ENCODE measurements around the gene IFT57. TPM values are rescaled to one million over a fixed set of nuclear protein-coding genes. Genes with fewer than 3 reads are reported as not detected.

IFT57 gene
- total RNA-seq, 2 donors from 2014 or later: 19.6 to 23.0 TPM

- Mint-ChIP-seq H3K9me3 (peaks cover 0 to 2% of the 10 kb centered on the region in 2 donors), H3K4me1 (ENCODE audit: low read depth) (peaks cover 19% of the 10 kb centered on the region), H3K36me3 (ENCODE audit: insufficient read depth in 2 of 2) (peaks cover 9 to 13% of the 10 kb centered on the region in 2 donors), H3K27me3 (ENCODE audit: low read depth) (no peaks in the 10 kb centered on the region), H3K27ac (no peak overlapping the region), H3K4me3 (no peak overlapping the region)
- no peak for ATAC-seq (replicated peaks in 1 of 2)
- DNase-seq: no peak
Measured at GRCh38 chr3:108150200-108150599, 72.0 kb downstream of the IFT57 start.

- H3K27ac Mint-ChIP-seq: no peak overlapping the region
- ATAC-seq (replicated peaks in 1 of 2): no peak
- H3K9me3 Mint-ChIP-seq: peaks cover 0 to 2% of the 10 kb centered on the region in 2 donors
- H3K4me1 Mint-ChIP-seq (ENCODE audit: low read depth): peaks cover 12% of the 10 kb centered on the region
- no peak for DNase-seq
- H3K36me3 Mint-ChIP-seq (ENCODE audit: insufficient read depth in 2 of 2): peaks cover 9 to 31% of the 10 kb centered on the region in 2 donors
- no peaks in the 10 kb centered on the region for H3K27me3 Mint-ChIP-seq (ENCODE audit: low read depth)
- no peak overlapping the region for H3K4me3 Mint-ChIP-seq
Measured at GRCh38 chr3:108146139-108146538, 76.1 kb downstream of the IFT57 start.

- ATAC-seq (replicated peaks in 1 of 2): no peak
- Mint-ChIP-seq H3K4me1 (ENCODE audit: low read depth) (peaks cover 12% of the 10 kb centered on the region), H3K4me3 (no peak overlapping the region), H3K36me3 (ENCODE audit: insufficient read depth in 2 of 2) (peaks cover 12 to 35% of the 10 kb centered on the region in 2 donors), H3K9me3 (peaks cover 0 to 2% of the 10 kb centered on the region in 2 donors), H3K27me3 (ENCODE audit: low read depth) (no peaks in the 10 kb centered on the region), H3K27ac (no peak overlapping the region)
- no peak for DNase-seq
Measured at GRCh38 chr3:108145578-108145977, 76.6 kb downstream of the IFT57 start.

- DNase-seq (no peak), ATAC-seq (replicated peaks in 1 of 2) (no peak)
- H3K36me3 Mint-ChIP-seq (ENCODE audit: insufficient read depth in 2 of 2): peaks cover 18 to 51% of the 10 kb centered on the region in 2 donors
- H3K27ac Mint-ChIP-seq: peak overlapping the region; percentile 33
- H3K9me3 Mint-ChIP-seq: no peaks in the 10 kb centered on the region
- peaks cover 45% of the 10 kb centered on the region for H3K4me1 Mint-ChIP-seq (ENCODE audit: low read depth)
- H3K27me3 Mint-ChIP-seq (ENCODE audit: low read depth): no peaks in the 10 kb centered on the region
- H3K4me3 Mint-ChIP-seq: no peak overlapping the region
Measured at GRCh38 chr3:108137460-108137814, 84.8 kb downstream of the IFT57 start.

GRCh38 chr3:108136561-108137459, 85.4 kb downstream of the IFT57 start:
- H3K36me3 Mint-ChIP-seq (ENCODE audit: insufficient read depth in 2 of 2): peaks cover 18 to 51% of the 10 kb centered on the region in 2 donors
- H3K27me3 Mint-ChIP-seq (ENCODE audit: low read depth): no peaks in the 10 kb centered on the region
- H3K27ac Mint-ChIP-seq: no peak overlapping the region
- H3K4me3 Mint-ChIP-seq: no peak overlapping the region
- no peak for ATAC-seq (replicated peaks in 1 of 2)
- no peak for DNase-seq
- peaks cover 51% of the 10 kb centered on the region for H3K4me1 Mint-ChIP-seq (ENCODE audit: low read depth)
- H3K9me3 Mint-ChIP-seq: no peaks in the 10 kb centered on the region

GRCh38 chr3:108134555-108134880, 87.7 kb downstream of the IFT57 start:
- H3K27ac Mint-ChIP-seq: peak overlapping the region; percentile 98
- peaks cover 74% of the 10 kb centered on the region for H3K4me1 Mint-ChIP-seq (ENCODE audit: low read depth)
- peak; percentile 47 to 51 for ATAC-seq (replicated peaks in 1 of 2)
- H3K36me3 Mint-ChIP-seq (ENCODE audit: insufficient read depth in 2 of 2): peaks cover 18 to 49% of the 10 kb centered on the region in 2 donors
- peak overlapping the region; percentile 57 to 87 for H3K4me3 Mint-ChIP-seq
- no peaks in the 10 kb centered on the region for H3K9me3 Mint-ChIP-seq
- no peak for DNase-seq
- H3K27me3 Mint-ChIP-seq (ENCODE audit: low read depth): no peaks in the 10 kb centered on the region

- Mint-ChIP-seq H3K36me3 (ENCODE audit: insufficient read depth in 2 of 2) (peaks cover 18 to 49% of the 10 kb centered on the region in 2 donors), H3K4me1 (ENCODE audit: low read depth) (peaks cover 79% of the 10 kb centered on the region), H3K27me3 (ENCODE audit: low read depth) (no peaks in the 10 kb centered on the region), H3K9me3 (no peaks in the 10 kb centered on the region), H3K4me3 (peak overlapping the region; percentile 57 to 87), H3K27ac (peak overlapping the region; percentile 98)
- ATAC-seq (replicated peaks in 1 of 2) (peak; percentile 39 to 43), DNase-seq (no peak)
Measured at GRCh38 chr3:108133858-108134554, 88.2 kb downstream of the IFT57 start.

- H3K4me1 Mint-ChIP-seq (ENCODE audit: low read depth): peaks cover 89% of the 10 kb centered on the region
- no peak for ATAC-seq (replicated peaks in 1 of 2)
- peaks cover 24 to 52% of the 10 kb centered on the region in 2 donors for H3K36me3 Mint-ChIP-seq (ENCODE audit: insufficient read depth in 2 of 2)
- peak overlapping the region; percentile 57 to 87 for H3K4me3 Mint-ChIP-seq
- no peaks in the 10 kb centered on the region for H3K27me3 Mint-ChIP-seq (ENCODE audit: low read depth)
- peaks cover 3 to 4% of the 10 kb centered on the region in 2 donors for H3K9me3 Mint-ChIP-seq
- DNase-seq: no peak
- peak overlapping the region; percentile 98 for H3K27ac Mint-ChIP-seq
Measured at GRCh38 chr3:108133048-108133369, 89.2 kb downstream of the IFT57 start.

- DNase-seq (no peak), ATAC-seq (replicated peaks in 1 of 2) (no peak)
- Mint-ChIP-seq H3K27me3 (ENCODE audit: low read depth) (no peaks in the 10 kb centered on the region), H3K27ac (peak overlapping the region; percentile 98), H3K4me1 (ENCODE audit: low read depth) (peaks cover 93% of the 10 kb centered on the region), H3K36me3 (ENCODE audit: insufficient read depth in 2 of 2) (peaks cover 24 to 47% of the 10 kb centered on the region in 2 donors), H3K4me3 (peak overlapping the region; percentile 57 to 87), H3K9me3 (peaks cover 3 to 4% of the 10 kb centered on the region in 2 donors)
Measured at GRCh38 chr3:108131475-108132134, 90.6 kb downstream of the IFT57 start.

- H3K4me1 Mint-ChIP-seq (ENCODE audit: low read depth): peaks cover 90% of the 10 kb centered on the region
- H3K9me3 Mint-ChIP-seq: peaks cover 3 to 4% of the 10 kb centered on the region in 2 donors
- no peaks in the 10 kb centered on the region for H3K27me3 Mint-ChIP-seq (ENCODE audit: low read depth)
- ATAC-seq (replicated peaks in 1 of 2): peak; percentile 29 to 35
- H3K4me3 Mint-ChIP-seq: peak overlapping the region; percentile 57 to 87
- no peak for DNase-seq
- H3K27ac Mint-ChIP-seq: peak overlapping the region; percentile 98
- H3K36me3 Mint-ChIP-seq (ENCODE audit: insufficient read depth in 2 of 2): peaks cover 27 to 42% of the 10 kb centered on the region in 2 donors
Measured at GRCh38 chr3:108130701-108131474, 91.3 kb downstream of the IFT57 start.

- Mint-ChIP-seq H3K9me3 (peaks cover 3 to 4% of the 10 kb centered on the region in 2 donors), H3K27me3 (ENCODE audit: low read depth) (no peaks in the 10 kb centered on the region), H3K4me3 (peak overlapping the region; percentile 57 to 87), H3K27ac (peak overlapping the region; percentile 98), H3K4me1 (ENCODE audit: low read depth) (peaks cover 90% of the 10 kb centered on the region), H3K36me3 (ENCODE audit: insufficient read depth in 2 of 2) (peaks cover 27 to 42% of the 10 kb centered on the region in 2 donors)
- no peak for DNase-seq
- no peak for ATAC-seq (replicated peaks in 1 of 2)
Measured at GRCh38 chr3:108130236-108130635, 92.0 kb downstream of the IFT57 start.

GRCh38 chr3:108127301-108127988, 94.8 kb downstream of the IFT57 start:
- Mint-ChIP-seq H3K27ac (peak overlapping the region; percentile 98), H3K9me3 (peaks cover 3 to 4% of the 10 kb centered on the region in 2 donors), H3K27me3 (ENCODE audit: low read depth) (no peaks in the 10 kb centered on the region), H3K4me1 (ENCODE audit: low read depth) (peaks cover 89% of the 10 kb centered on the region), H3K4me3 (peak overlapping the region; percentile 96), H3K36me3 (ENCODE audit: insufficient read depth in 2 of 2) (peaks cover 23 to 35% of the 10 kb centered on the region in 2 donors)
- DNase-seq: peak; percentile 52 to 59
- peak; percentile 30 to 42 for ATAC-seq (replicated peaks in 1 of 2)

Measured in activated T-cell treated with anti-CD3 and anti-CD28 coated beads, Interleukin-2, amount 50 U/mL, for 72 hours (primary cell).